ENCODE data around the gene MYO1H.

DNA sequence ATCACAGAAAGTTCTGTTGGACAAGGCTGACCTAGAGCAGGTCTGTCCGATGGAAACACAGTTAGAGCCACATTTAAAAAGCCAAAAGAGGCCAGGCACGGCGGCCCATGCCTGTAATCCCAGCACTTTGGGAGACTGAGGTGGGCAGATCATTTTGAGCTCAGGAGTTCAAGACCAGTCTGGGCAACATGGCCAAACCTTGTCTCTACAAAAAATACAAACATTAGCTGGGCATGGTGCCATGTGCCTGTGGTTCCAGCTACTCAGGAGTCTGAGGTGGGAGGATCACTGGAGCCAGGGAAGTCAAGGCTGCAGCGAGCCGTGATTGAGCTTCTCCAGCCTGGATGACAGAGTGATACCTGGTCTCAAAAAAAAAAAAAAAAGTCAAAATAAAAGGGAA lies 144.7 kb downstream of the MYO1H start:
- no peak for TF ChIP-seq AHR (CRISPR knock-in tag; IDR thresholded peaks at IDR 0.05)
- TF ChIP-seq CEBPB (IDR thresholded peaks at IDR 0.05; ENCODE audit: borderline replicate concordance, low read depth, low read length): no peak
- TF ChIP-seq HNRNPL (IDR thresholded peaks at IDR 0.05; ENCODE audit: low read depth, low read length): no peak
- TF ChIP-seq CHD2 (IDR thresholded peaks at IDR 0.05; ENCODE audit: low read depth, low read length): no peak
- TF ChIP-seq, protein P1, sequence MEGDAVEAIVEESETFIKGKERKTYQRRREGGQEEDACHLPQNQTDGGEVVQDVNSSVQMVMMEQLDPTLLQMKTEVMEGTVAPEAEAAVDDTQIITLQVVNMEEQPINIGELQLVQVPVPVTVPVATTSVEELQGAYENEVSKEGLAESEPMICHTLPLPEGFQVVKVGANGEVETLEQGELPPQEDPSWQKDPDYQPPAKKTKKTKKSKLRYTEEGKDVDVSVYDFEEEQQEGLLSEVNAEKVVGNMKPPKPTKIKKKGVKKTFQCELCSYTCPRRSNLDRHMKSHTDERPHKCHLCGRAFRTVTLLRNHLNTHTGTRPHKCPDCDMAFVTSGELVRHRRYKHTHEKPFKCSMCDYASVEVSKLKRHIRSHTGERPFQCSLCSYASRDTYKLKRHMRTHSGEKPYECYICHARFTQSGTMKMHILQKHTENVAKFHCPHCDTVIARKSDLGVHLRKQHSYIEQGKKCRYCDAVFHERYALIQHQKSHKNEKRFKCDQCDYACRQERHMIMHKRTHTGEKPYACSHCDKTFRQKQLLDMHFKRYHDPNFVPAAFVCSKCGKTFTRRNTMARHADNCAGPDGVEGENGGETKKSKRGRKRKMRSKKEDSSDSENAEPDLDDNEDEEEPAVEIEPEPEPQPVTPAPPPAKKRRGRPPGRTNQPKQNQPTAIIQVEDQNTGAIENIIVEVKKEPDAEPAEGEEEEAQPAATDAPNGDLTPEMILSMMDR (CRISPR knock-in tag; IDR thresholded peaks at IDR 0.05): no peak
- no peak for TF ChIP-seq RNF2 (conservative IDR thresholded peaks at IDR 0.05; ENCODE audit: low read depth)
- TF ChIP-seq TCF7 (IDR thresholded peaks at IDR 0.05; ENCODE audit: low read depth): no peak
- TF ChIP-seq POLR2A (IDR thresholded peaks at IDR 0.05; ENCODE audit: insufficient read depth in 1 of 2, low read depth in 2 of 2, low read length in 2 of 2): no peak
- TF ChIP-seq, protein P2, sequence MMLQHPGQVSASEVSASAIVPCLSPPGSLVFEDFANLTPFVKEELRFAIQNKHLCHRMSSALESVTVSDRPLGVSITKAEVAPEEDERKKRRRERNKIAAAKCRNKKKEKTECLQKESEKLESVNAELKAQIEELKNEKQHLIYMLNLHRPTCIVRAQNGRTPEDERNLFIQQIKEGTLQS (CRISPR knock-in tag; IDR thresholded peaks at IDR 0.05): no peak
- no peak for TF ChIP-seq RFX1 (IDR thresholded peaks at IDR 0.05)
- no peak for TF ChIP-seq EZH2 (conservative IDR thresholded peaks at IDR 0.05; ENCODE audit: low read depth, low read length)
- no peak for TF ChIP-seq GABPA (IDR thresholded peaks at IDR 0.05; ENCODE audit: low read depth, low read length)
- no peak for TF ChIP-seq GABPA (CRISPR knock-in tag; IDR thresholded peaks at IDR 0.05; ENCODE audit: low read depth)
- no peak for TF ChIP-seq KDM1A (CRISPR knock-in tag; IDR thresholded peaks at IDR 0.05)
- no peak for TF ChIP-seq ZNF274 (CRISPR knock-in tag; IDR thresholded peaks at IDR 0.05)

All from HepG2 (cell line).